ENCODE data around the gene SUCO. TPM values are rescaled to one million over a fixed set of nuclear protein-coding genes. Genes with fewer than 3 reads are reported as not detected.

Gene SUCO, protein sequence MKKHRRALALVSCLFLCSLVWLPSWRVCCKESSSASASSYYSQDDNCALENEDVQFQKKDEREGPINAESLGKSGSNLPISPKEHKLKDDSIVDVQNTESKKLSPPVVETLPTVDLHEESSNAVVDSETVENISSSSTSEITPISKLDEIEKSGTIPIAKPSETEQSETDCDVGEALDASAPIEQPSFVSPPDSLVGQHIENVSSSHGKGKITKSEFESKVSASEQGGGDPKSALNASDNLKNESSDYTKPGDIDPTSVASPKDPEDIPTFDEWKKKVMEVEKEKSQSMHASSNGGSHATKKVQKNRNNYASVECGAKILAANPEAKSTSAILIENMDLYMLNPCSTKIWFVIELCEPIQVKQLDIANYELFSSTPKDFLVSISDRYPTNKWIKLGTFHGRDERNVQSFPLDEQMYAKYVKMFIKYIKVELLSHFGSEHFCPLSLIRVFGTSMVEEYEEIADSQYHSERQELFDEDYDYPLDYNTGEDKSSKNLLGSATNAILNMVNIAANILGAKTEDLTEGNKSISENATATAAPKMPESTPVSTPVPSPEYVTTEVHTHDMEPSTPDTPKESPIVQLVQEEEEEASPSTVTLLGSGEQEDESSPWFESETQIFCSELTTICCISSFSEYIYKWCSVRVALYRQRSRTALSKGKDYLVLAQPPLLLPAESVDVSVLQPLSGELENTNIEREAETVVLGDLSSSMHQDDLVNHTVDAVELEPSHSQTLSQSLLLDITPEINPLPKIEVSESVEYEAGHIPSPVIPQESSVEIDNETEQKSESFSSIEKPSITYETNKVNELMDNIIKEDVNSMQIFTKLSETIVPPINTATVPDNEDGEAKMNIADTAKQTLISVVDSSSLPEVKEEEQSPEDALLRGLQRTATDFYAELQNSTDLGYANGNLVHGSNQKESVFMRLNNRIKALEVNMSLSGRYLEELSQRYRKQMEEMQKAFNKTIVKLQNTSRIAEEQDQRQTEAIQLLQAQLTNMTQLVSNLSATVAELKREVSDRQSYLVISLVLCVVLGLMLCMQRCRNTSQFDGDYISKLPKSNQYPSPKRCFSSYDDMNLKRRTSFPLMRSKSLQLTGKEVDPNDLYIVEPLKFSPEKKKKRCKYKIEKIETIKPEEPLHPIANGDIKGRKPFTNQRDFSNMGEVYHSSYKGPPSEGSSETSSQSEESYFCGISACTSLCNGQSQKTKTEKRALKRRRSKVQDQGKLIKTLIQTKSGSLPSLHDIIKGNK (N-terminal part only)
- 9.0 to 11.4 TPM (median 10.2 TPM) in 5 replicates for total RNA-seq (2022; extraction: Qiagen RNA extraction)

DNA sequence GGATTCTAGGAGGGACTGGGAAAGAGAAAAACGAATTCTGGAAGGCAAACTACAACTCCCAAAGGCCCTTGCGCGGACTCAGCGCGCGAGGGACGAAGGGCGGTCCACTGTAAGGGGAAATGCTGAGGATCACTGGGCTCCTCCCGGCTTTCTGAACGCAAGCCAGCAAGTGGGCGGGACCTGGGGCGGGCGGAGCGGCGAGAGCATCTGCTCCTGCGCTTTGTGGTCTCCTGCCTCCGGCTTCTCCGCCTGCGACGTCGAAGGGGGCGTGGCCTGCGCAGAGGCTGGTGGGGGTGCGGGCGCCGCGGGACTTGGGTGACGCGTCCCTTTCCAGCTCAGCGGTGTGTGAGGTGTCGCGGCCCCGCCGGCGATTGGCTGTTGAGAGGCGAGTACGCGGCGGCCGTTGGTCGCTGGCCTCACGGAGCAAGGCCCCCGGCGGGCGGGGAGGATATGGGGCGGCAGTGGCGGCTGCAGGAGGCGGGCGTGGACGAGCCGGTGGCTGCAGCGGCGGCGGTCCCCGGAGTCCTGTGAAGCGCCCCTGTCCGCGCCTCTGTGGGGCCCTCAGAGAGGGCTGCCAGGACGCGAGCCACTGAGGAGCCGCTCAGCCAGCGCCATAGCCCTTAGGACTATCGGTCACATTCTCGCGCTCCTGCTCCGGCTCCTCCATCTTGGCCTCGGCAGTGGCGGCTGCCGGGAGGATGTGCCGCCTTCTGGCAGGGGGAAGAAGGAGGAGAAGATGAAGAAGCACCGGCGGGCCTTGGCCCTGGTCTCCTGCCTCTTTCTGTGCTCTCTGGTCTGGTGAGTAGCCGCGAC is at the start of gene SUCO:
TSS of gene SUCO (plus strand) at position 451 of the 813 bp plus-strand sequence. CDS start at position 737, 286 bp downstream.

DNA sequence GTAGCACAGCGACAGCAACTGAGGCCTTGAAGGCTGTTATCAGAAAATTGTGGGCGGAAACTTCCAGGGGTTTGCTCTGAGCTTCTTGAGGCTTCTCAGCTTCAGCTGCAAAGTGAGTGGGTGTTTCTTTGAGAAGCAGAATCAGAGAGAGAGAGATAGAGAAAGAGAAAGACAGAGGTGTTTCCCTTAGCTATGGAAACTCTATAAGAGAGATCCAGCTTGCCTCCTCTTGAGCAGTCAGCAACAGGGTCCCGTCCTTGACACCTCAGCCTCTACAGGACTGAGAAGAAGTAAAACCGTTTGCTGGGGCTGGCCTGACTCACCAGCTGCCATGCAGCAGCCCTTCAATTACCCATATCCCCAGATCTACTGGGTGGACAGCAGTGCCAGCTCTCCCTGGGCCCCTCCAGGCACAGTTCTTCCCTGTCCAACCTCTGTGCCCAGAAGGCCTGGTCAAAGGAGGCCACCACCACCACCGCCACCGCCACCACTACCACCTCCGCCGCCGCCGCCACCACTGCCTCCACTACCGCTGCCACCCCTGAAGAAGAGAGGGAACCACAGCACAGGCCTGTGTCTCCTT is 126.0 kb downstream of the SUCO start, which contains the start of gene FASLG:
TSS of gene FASLG (plus strand) at position 233 of the 583 bp plus-strand sequence. CDS start at position 332, 99 bp downstream.

Other genes with a start within 250 kb of the SUCO start
- 0.13 TPM in 1 of 5 replicates, not detected in the others for gene C1orf105, start 112.5 kb upstream of the SUCO start, total RNA-seq (2022; extraction: Qiagen RNA extraction)
- gene PIGC, start 89.1 kb upstream of the SUCO start, total RNA-seq (2022; extraction: Qiagen RNA extraction) = 31.2 to 40.7 TPM (median 38.5 TPM) in 5 replicates
- gene FASLG, start 126.0 kb downstream of the SUCO start, total RNA-seq (2022; extraction: Qiagen RNA extraction) = not detected in 5 replicates

Measured in A549 treated with CORT108297 at 1 μM for 4 hours (cell line).